ENCODE measurements around the gene PIM1. TPM values are rescaled to one million over a fixed set of nuclear protein-coding genes. Genes with fewer than 3 reads are reported as not detected.

PIM1 gene
- total and polyA plus RNA-seq, 10 of the 15 experiments (the other 5 are each of a cell fraction or from before 2014, with no cell fraction given): 0.66 to 33.9 (median 10.2) TPM

- TF ChIP-seq, protein P1, sequence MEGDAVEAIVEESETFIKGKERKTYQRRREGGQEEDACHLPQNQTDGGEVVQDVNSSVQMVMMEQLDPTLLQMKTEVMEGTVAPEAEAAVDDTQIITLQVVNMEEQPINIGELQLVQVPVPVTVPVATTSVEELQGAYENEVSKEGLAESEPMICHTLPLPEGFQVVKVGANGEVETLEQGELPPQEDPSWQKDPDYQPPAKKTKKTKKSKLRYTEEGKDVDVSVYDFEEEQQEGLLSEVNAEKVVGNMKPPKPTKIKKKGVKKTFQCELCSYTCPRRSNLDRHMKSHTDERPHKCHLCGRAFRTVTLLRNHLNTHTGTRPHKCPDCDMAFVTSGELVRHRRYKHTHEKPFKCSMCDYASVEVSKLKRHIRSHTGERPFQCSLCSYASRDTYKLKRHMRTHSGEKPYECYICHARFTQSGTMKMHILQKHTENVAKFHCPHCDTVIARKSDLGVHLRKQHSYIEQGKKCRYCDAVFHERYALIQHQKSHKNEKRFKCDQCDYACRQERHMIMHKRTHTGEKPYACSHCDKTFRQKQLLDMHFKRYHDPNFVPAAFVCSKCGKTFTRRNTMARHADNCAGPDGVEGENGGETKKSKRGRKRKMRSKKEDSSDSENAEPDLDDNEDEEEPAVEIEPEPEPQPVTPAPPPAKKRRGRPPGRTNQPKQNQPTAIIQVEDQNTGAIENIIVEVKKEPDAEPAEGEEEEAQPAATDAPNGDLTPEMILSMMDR (IDR thresholded peaks at IDR 0.05 in 2 of 3, conservative IDR thresholded peaks at IDR 0.05 in 1 of 3; ENCODE audit: control insufficient read depth in 2 of 3, extremely low read depth in 1 of 3, insufficient read depth in 1 of 3, low read depth in 3 of 3, low read length in 3 of 3): peak; percentile 85 to 98 (median 93)
- no peak for TF ChIP-seq RBBP5 (conservative IDR thresholded peaks at IDR 0.05)
Observed at GRCh38 chr6:37171970-37172812, 2.2 kb downstream of the PIM1 start (continued).

- Histone ChIP-seq H3K4me2 (ENCODE audit: control insufficient read depth, insufficient read depth) (peak overlapping the region; percentile 2; the same call in 1 of the 2 replicates), H3K27me3 (replicated peaks in 1 of 2; ENCODE audit: control insufficient read depth in 2 of 2, insufficient read depth in 2 of 2, low read length in 1 of 2) (no peaks in the 10 kb centered on the region), H3K4me3 (no peak overlapping the region), H3K27ac (ENCODE audit: control insufficient read depth, insufficient read depth) (no peak overlapping the region), H3K36me3 (ENCODE audit: control insufficient read depth in 2 of 2, insufficient read depth in 2 of 2, low read length in 1 of 2) (peaks cover 7 to 8% of the 10 kb centered on the region in 2 experiments), H3K9me3 (replicated peaks; ENCODE audit: control insufficient read depth, insufficient read depth, low read length) (no peaks in the 10 kb centered on the region), H3K4me1 (ENCODE audit: control insufficient read depth, insufficient read depth, low read length) (peaks cover 31% of the 10 kb centered on the region), H3K9ac (ENCODE audit: control insufficient read depth, insufficient read depth, low read length) (no peak overlapping the region), H3K79me2 (ENCODE audit: control insufficient read depth, insufficient read depth, low read length) (peaks cover 12% of the 10 kb centered on the region), H4K20me1 (ENCODE audit: control insufficient read depth, insufficient read depth) (no peaks in the 10 kb centered on the region; the same call in 1 of the 2 replicates), H2AFZ (ENCODE audit: control insufficient read depth, low read depth, low read length) (no peak overlapping the region)
- 66% methylated on average over 7 of the region's 7 CpGs for WGBS (ENCODE audit: insufficient coverage, insufficient replicate concordance, low lambda C conversion rate, missing lambda C conversion rate)
- CTCF ChIA-PET: interaction anchor here (0.6 to 6.0 kb wide), 36 partner anchors 8 to 834 kb away, joined by 3 to 260 read pairs (median 6); partner anchors contain the start of gene C6orf89
- POLR2A ChIA-PET: interaction anchor here (0.6 to 4.1 kb wide), 3 partner anchors 86 to 123 kb away, joined by 3 to 43 read pairs (median 3); no protein-coding TSS in a partner anchor
- intact Hi-C loops (cut with micrococcal nuclease; ENCODE audit: unreplicated experiment): loop anchor here (1.0 to 10.0 kb wide), 7 partner anchors 35 to 408 kb away; partner anchors contain the start of gene C6orf89
- RAD21 ChIA-PET (ENCODE audit: unreplicated experiment): interaction anchor here (0.8 to 8.3 kb wide), 15 partner anchors 10 to 166 kb away, joined by 3 to 255 read pairs (median 28); no protein-coding TSS in a partner anchor
- ATAC-seq (no peak), DNase-seq (ENCODE audit: low read depth, low spot score) (no peak), FAIRE-seq (no peak)
- no TSS peak for BruUV-seq (replicated peaks)
- in situ Hi-C loops (cut with MboI): loop anchor here (5.0 to 10.0 kb wide), 3 partner anchors 121 to 408 kb away; no protein-coding TSS in a partner anchor
- SMC1A ChIA-PET (ENCODE audit: uncharacterized antibody, unreplicated experiment): interaction anchor here (0.8 to 12.2 kb wide), 19 partner anchors 8 to 407 kb away, joined by 3 to 266 read pairs (median 11); partner anchors contain the start of gene C6orf89
- TF ChIP-seq SMC3 (IDR thresholded peaks at IDR 0.05; ENCODE audit: borderline replicate concordance, low read length) (no peak), FOXK2 (IDR thresholded peaks at IDR 0.05) (no peak), PAX5 (IDR thresholded peaks at IDR 0.05; ENCODE audit: borderline replicate concordance, low read depth, low read length) (no peak), PML (IDR thresholded peaks at IDR 0.05; ENCODE audit: low read length) (no peak), SMARCA5 (IDR thresholded peaks at IDR 0.05) (no peak), IRF5 (IDR thresholded peaks at IDR 0.05; ENCODE audit: borderline replicate concordance) (no peak), IRF4 (IDR thresholded peaks at IDR 0.05; ENCODE audit: low read depth, low read length) (no peak), FOS (IDR thresholded peaks at IDR 0.05; ENCODE audit: borderline replicate concordance, extremely low read depth, insufficient read length) (no peak), SMAD1 (IDR thresholded peaks at IDR 0.05; ENCODE audit: low read depth, partially characterized antibody) (no peak), PAX8 (IDR thresholded peaks at IDR 0.05) (no peak), CREM (IDR thresholded peaks at IDR 0.05; ENCODE audit: low read depth) (no peak)
- TF ChIP-seq, protein P2, sequence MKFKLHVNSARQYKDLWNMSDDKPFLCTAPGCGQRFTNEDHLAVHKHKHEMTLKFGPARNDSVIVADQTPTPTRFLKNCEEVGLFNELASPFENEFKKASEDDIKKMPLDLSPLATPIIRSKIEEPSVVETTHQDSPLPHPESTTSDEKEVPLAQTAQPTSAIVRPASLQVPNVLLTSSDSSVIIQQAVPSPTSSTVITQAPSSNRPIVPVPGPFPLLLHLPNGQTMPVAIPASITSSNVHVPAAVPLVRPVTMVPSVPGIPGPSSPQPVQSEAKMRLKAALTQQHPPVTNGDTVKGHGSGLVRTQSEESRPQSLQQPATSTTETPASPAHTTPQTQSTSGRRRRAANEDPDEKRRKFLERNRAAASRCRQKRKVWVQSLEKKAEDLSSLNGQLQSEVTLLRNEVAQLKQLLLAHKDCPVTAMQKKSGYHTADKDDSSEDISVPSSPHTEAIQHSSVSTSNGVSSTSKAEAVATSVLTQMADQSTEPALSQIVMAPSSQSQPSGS (IDR thresholded peaks at IDR 0.05; ENCODE audit: low read length): no peak
- TF ChIP-seq, protein P3, sequence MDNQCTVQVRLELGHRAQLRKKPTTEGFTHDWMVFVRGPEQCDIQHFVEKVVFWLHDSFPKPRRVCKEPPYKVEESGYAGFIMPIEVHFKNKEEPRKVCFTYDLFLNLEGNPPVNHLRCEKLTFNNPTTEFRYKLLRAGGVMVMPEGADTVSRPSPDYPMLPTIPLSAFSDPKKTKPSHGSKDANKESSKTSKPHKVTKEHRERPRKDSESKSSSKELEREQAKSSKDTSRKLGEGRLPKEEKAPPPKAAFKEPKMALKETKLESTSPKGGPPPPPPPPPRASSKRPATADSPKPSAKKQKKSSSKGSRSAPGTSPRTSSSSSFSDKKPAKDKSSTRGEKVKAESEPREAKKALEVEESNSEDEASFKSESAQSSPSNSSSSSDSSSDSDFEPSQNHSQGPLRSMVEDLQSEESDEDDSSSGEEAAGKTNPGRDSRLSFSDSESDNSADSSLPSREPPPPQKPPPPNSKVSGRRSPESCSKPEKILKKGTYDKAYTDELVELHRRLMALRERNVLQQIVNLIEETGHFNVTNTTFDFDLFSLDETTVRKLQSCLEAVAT (IDR thresholded peaks at IDR 0.05): no peak
Observed at GRCh38 chr6:37172912-37173492, 3.0 kb downstream of the PIM1 start.
